Measurements from ENCODE around the gene LRP10.

DNA sequence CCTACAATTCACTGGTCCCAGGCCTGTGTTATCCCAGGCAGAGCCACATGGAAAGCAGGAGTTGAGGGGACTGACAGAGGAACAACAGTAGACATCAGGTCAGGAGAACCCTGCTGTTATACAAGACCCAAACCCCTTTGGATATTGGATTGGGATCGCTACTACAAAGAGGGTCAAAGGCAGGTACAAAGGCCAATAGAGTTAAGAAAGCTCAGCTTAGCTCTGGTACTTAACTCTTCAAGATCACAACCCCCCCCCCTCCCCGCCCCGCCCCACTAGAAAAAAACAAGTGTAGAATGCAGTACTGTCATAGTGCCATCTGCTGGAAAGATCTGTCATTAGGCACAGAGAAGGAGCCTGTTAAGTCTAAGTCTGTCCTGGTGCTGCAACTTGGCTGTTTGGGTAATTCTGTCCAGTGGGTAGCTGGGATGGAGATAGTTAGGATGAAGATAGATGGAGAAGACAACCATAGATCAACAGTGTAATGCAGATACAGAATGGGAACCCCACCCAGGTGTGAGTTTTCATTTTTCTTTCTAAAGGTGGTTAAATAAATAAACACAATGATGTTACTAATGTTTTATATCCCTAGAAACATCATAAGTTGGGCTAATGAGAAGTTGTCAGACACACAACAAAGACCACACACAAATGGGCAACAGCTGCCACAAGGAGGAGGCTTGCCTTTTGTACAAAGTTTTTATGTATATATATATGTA is 28.7 kb downstream of the LRP10 start:
- TF ChIP-seq, protein P1, sequence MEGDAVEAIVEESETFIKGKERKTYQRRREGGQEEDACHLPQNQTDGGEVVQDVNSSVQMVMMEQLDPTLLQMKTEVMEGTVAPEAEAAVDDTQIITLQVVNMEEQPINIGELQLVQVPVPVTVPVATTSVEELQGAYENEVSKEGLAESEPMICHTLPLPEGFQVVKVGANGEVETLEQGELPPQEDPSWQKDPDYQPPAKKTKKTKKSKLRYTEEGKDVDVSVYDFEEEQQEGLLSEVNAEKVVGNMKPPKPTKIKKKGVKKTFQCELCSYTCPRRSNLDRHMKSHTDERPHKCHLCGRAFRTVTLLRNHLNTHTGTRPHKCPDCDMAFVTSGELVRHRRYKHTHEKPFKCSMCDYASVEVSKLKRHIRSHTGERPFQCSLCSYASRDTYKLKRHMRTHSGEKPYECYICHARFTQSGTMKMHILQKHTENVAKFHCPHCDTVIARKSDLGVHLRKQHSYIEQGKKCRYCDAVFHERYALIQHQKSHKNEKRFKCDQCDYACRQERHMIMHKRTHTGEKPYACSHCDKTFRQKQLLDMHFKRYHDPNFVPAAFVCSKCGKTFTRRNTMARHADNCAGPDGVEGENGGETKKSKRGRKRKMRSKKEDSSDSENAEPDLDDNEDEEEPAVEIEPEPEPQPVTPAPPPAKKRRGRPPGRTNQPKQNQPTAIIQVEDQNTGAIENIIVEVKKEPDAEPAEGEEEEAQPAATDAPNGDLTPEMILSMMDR (IDR thresholded peaks at IDR 0.05): peak in 2 of 3 donors; percentile 26 to 28
- no peak for TF ChIP-seq POLR2A (IDR thresholded peaks at IDR 0.05)
- TF ChIP-seq POLR2AphosphoS5 (IDR thresholded peaks at IDR 0.05): no peak
